SK-N-MC (cell line): ENCODE measurements around the gene LRP6.

ENCODE experiments used
- DNase-seq: peaks from one replicate; pipeline ENCODE4 v3.0.0-alpha.2; 2011; ENCODE audit warnings: low read depth, low spot score
- H3K27ac ChIP-seq: fragments of 200-600 bp; sonication (generic); 2 replicates; pipeline ENCODE4 v1.5.1; 2016; ENCODE audit warnings: mixed run types
- H3K36me3 ChIP-seq: fragments of 200-600 bp; sonication (generic); 2 replicates; pipeline ENCODE4 v1.6.1; 2017; ENCODE audit warnings: antibody characterized with exemption, low read length, mixed read lengths; ENCODE audit not compliant: insufficient read depth
- H3K4me3 ChIP-seq: fragments of 200-600 bp; sonication (generic); 2 replicates; pipeline ENCODE4 v1.5.1; 2016
- H3K9ac ChIP-seq: fragments of 200-600 bp; sonication (generic); 2 replicates; pipeline ENCODE4 v1.8.0; 2017; ENCODE audit warnings: mixed run types, mixed read lengths; ENCODE audit not compliant: insufficient read length
- H3K9me3 ChIP-seq: fragments of 200-600 bp; sonication (generic); 2 replicates; pipeline ENCODE4 v1.6.1; 2017; ENCODE audit warnings: low read depth, mild to moderate bottlenecking, antibody characterized with exemption, low read length, moderate library complexity, mixed read lengths
- EZH2 ChIP-seq: fragments of 200-600 bp; sonication (generic); IDR thresholded peaks from one replicate; pipeline ENCODE4 v1.6.1; 2017; ENCODE audit warnings: antibody characterized with exemption
- FOXP2 ChIP-seq: optimal IDR thresholded peaks from 2 replicates; pipeline ENCODE3; 2011; ENCODE audit warnings: mild to moderate bottlenecking, moderate library complexity; ENCODE audit not compliant: insufficient read depth; ENCODE audit errors: extremely low read length, control extremely low read depth
- POLR2AphosphoS5 ChIP-seq: IDR thresholded peaks from 2 replicates; pipeline ENCODE4 v1.6.1; 2012; ENCODE audit warnings: mild to moderate bottlenecking, low read depth, low read length, borderline replicate concordance

The LRP6 gene

GRCh38 chr12:12202747-12203146 lies 64.1 kb downstream of the LRP6 start:
- Histone ChIP-seq H3K36me3 (peaks cover 31% of the 10 kb centered on the region), H3K27ac (no peak overlapping the region), H3K9me3 (peaks cover 6% of the 10 kb centered on the region), H3K9ac (no peak overlapping the region), H3K4me3 (no peak overlapping the region)
- DNase-seq: no peak
- TF ChIP-seq EZH2: no peak
- TF ChIP-seq FOXP2: no peak
- TF ChIP-seq POLR2AphosphoS5: no peak

GRCh38 chr12:12202105-12202504 lies 64.7 kb downstream of the LRP6 start:
- no peak for DNase-seq
- Histone ChIP-seq H3K9ac (no peak overlapping the region), H3K36me3 (peaks cover 37% of the 10 kb centered on the region), H3K9me3 (peaks cover 13% of the 10 kb centered on the region), H3K4me3 (no peak overlapping the region), H3K27ac (no peak overlapping the region)
- TF ChIP-seq POLR2AphosphoS5: no peak
- no peak for TF ChIP-seq EZH2
- TF ChIP-seq FOXP2: no peak

GRCh38 chr12:12201274-12201758 lies 65.5 kb downstream of the LRP6 start:
- Histone ChIP-seq H3K36me3 (peaks cover 45% of the 10 kb centered on the region), H3K9me3 (peaks cover 18% of the 10 kb centered on the region), H3K4me3 (no peak overlapping the region), H3K27ac (no peak overlapping the region), H3K9ac (no peak overlapping the region)
- TF ChIP-seq FOXP2: no peak
- no peak for TF ChIP-seq EZH2
- TF ChIP-seq POLR2AphosphoS5: no peak
- DNase-seq: no peak

- TF ChIP-seq FOXP2: no peak
- TF ChIP-seq EZH2: no peak
- TF ChIP-seq POLR2AphosphoS5: no peak
- no peak overlapping the region for H3K27ac ChIP-seq
- DNase-seq: no peak
- H3K9ac ChIP-seq: no peak overlapping the region
- H3K4me3 ChIP-seq: no peak overlapping the region
- peaks cover 55% of the 10 kb centered on the region for H3K36me3 ChIP-seq
- H3K9me3 ChIP-seq: peaks cover 20% of the 10 kb centered on the region
These were observed 66.5 kb downstream of the LRP6 start for GRCh38 chr12:12200363-12200762.

GRCh38 chr12:12198124-12198523 lies 68.7 kb downstream of the LRP6 start:
- peaks cover 59% of the 10 kb centered on the region for H3K36me3 ChIP-seq
- H3K9ac ChIP-seq: no peak overlapping the region
- no peak overlapping the region for H3K27ac ChIP-seq
- no peak overlapping the region for H3K4me3 ChIP-seq
- no peak for DNase-seq
- TF ChIP-seq FOXP2 (no peak), POLR2AphosphoS5 (no peak), EZH2 (no peak)
- H3K9me3 ChIP-seq: peaks cover 20% of the 10 kb centered on the region

GRCh38 chr12:12197128-12197527 lies 69.7 kb downstream of the LRP6 start:
- Histone ChIP-seq H3K27ac (no peak overlapping the region), H3K4me3 (no peak overlapping the region), H3K36me3 (peaks cover 59% of the 10 kb centered on the region), H3K9ac (no peak overlapping the region), H3K9me3 (peaks cover 20% of the 10 kb centered on the region)
- DNase-seq: no peak
- no peak for TF ChIP-seq EZH2
- TF ChIP-seq FOXP2: no peak
- no peak for TF ChIP-seq POLR2AphosphoS5

- Histone ChIP-seq H3K36me3 (peaks cover 50% of the 10 kb centered on the region), H3K9me3 (peaks cover 20% of the 10 kb centered on the region), H3K27ac (no peak overlapping the region), H3K9ac (no peak overlapping the region), H3K4me3 (no peak overlapping the region)
- no peak for TF ChIP-seq FOXP2
- no peak for TF ChIP-seq POLR2AphosphoS5
- TF ChIP-seq EZH2: no peak
- DNase-seq: no peak
These were observed 71.3 kb downstream of the LRP6 start for GRCh38 chr12:12195516-12195915.

- Histone ChIP-seq H3K9me3 (peaks cover 20% of the 10 kb centered on the region), H3K4me3 (no peak overlapping the region), H3K9ac (no peak overlapping the region), H3K36me3 (peaks cover 46% of the 10 kb centered on the region), H3K27ac (peak overlapping the region; percentile 72; the same call in 1 of the 2 replicates)
- no peak for DNase-seq
- TF ChIP-seq FOXP2 (no peak), POLR2AphosphoS5 (no peak), EZH2 (no peak)
These were observed 71.8 kb downstream of the LRP6 start for GRCh38 chr12:12195081-12195480.

GRCh38 chr12:12194206-12194605 lies 72.6 kb downstream of the LRP6 start:
- Histone ChIP-seq H3K36me3 (peaks cover 40% of the 10 kb centered on the region), H3K9me3 (peaks cover 19% of the 10 kb centered on the region), H3K4me3 (peak overlapping the region; percentile 48), H3K9ac (no peak overlapping the region), H3K27ac (peak overlapping the region; percentile 72)
- no peak for DNase-seq
- no peak for TF ChIP-seq POLR2AphosphoS5
